H1 (cell line): ENCODE data around the gene VSIR. TPM values are rescaled to one million over a fixed set of nuclear protein-coding genes. Genes with fewer than 3 reads are reported as not detected.

Experiments used
- JUN ChIP-seq: IDR thresholded peaks from 2 replicates; pipeline ENCODE4 v1.6.1; 2011; ENCODE audit warnings: low read depth, mild to moderate bottlenecking, improper control_type of control experiment, low read length
- JUND ChIP-seq: IDR thresholded peaks from 2 replicates; pipeline ENCODE4 v1.6.1; 2011; ENCODE audit warnings: mild to moderate bottlenecking, improper control_type of control experiment, low read length
- SP1 ChIP-seq: IDR thresholded peaks from 2 replicates; pipeline ENCODE4 v1.6.1; 2011; ENCODE audit warnings: low read depth, low read length
- polyA plus RNA-seq, 7 experiments: library from polyadenylated mRNA; depleted of rRNA in 3 of 7; stranded (reverse) in 5 of 7; unstranded in 2 of 7; fragments of >200 nt in 5 of 7; fragments of 200-250 nt in 2 of 7; gene quantifications; 1 replicate in 5 of 7; 2 replicates in 1 of 7; 4 replicates in 1 of 7; pipeline versions ENCODE4 v1.2.1 to v1.2.3, GENCODE V29; 2011 to 2013; ENCODE audit warnings: missing spikeins in 2 of 7, mixed read lengths in 2 of 7
- total RNA-seq: library from RNA; stranded (reverse); fragmentation: NEBNext Ultra II Directional; extraction: Animal tissue kit (Norgen Biotek cat#: 25700); gene quantifications from 2 replicates; pipeline ENCODE4 v1.2.1, GENCODE V29; 2021
- TF ChIP-seq, protein P1 (sequence below): IDR thresholded peaks from 2 replicates; pipeline ENCODE4 v1.6.1; 2012; ENCODE audit warnings: inconsistent platforms

Gene VSIR
- total and polyA plus RNA-seq, 2 of the 8 experiments (the other 6 are each of a cell fraction or from before 2014, with no cell fraction given): 0.33 TPM; not detected in 1

DNA sequence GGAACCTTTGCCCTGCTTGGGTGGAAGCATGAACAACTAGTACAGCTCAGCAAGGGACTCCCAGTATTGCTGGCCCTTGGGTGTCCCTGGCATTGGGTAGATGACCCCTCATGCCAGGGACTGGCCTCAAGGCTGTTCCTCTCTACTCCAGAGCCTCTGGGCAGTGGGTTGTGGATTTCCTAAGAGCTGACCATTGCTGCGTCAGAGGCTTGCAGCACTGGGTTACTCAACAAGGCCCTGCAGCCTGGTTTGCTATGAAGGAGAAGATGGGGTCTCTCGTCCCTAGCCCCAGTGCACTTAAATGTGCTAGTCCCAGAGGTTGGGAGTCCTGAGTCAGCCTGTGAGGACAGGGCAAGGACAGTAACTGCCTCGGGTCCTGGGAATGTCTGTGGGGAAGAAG lies 2.5 kb downstream of the VSIR start (continued):
- no peak for TF ChIP-seq JUN
- TF ChIP-seq SP1: no peak
- TF ChIP-seq, protein P1, sequence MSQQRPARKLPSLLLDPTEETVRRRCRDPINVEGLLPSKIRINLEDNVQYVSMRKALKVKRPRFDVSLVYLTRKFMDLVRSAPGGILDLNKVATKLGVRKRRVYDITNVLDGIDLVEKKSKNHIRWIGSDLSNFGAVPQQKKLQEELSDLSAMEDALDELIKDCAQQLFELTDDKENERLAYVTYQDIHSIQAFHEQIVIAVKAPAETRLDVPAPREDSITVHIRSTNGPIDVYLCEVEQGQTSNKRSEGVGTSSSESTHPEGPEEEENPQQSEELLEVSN: no peak
- TF ChIP-seq JUND: no peak
- TF ChIP-seq, all 59 proteins: peak for 0
